GM06990 (cell line): ENCODE data around the gene SF3A2.

Experiments used
- DNase-seq: peaks from one replicate; pipeline ENCODE4 v3.0.0-alpha.2; 2011; ENCODE audit not compliant: insufficient read length; ENCODE audit errors: extremely low read depth
- H3K27me3 ChIP-seq: replicated peaks from 2 replicates; pipeline ENCODE4 v1.6.0; 2011; ENCODE audit warnings: low read length; ENCODE audit not compliant: control insufficient read depth, insufficient read depth
- H3K36me3 ChIP-seq: 2 replicates; pipeline ENCODE4 v1.5.1; 2011; ENCODE audit warnings: low read length; ENCODE audit not compliant: control insufficient read depth, insufficient read depth
- H3K4me3 ChIP-seq: replicated peaks from 2 replicates; pipeline ENCODE4 v1.5.1; 2011; ENCODE audit warnings: low read depth, mild to moderate bottlenecking, control low read depth, low read length
- CTCF ChIP-seq: IDR thresholded peaks from 2 replicates; pipeline ENCODE4 v1.5.1; 2011; ENCODE audit warnings: low read length, control low read depth, mild to moderate bottlenecking, inconsistent platforms; ENCODE audit not compliant: insufficient read depth, poor library complexity, severe bottlenecking

The SF3A2 gene

GRCh38 chr19:2242816-2243215 is 6.2 kb downstream of the SF3A2 start:
- no peak for TF ChIP-seq CTCF
- Histone ChIP-seq H3K4me3 (no peak overlapping the region), H3K27me3 (no peaks in the 10 kb centered on the region), H3K36me3 (peaks cover 49% of the 10 kb centered on the region)
- DNase-seq, result no peak

- no peak for TF ChIP-seq CTCF
- Histone ChIP-seq H3K36me3 (peaks cover 49% of the 10 kb centered on the region), H3K4me3 (no peak overlapping the region), H3K27me3 (no peaks in the 10 kb centered on the region)
- no peak for DNase-seq
Observed at GRCh38 chr19:2243274-2244124, 6.9 kb downstream of the SF3A2 start.

- no peak for TF ChIP-seq CTCF
- no peak overlapping the region for H3K4me3 ChIP-seq
- H3K27me3 ChIP-seq, result no peaks in the 10 kb centered on the region
- H3K36me3 ChIP-seq, result peaks cover 51% of the 10 kb centered on the region
- DNase-seq, result no peak
Observed at GRCh38 chr19:2244125-2244411, 7.4 kb downstream of the SF3A2 start.

- H3K36me3 ChIP-seq, result peaks cover 52% of the 10 kb centered on the region
- no peak overlapping the region for H3K4me3 ChIP-seq
- no peak for TF ChIP-seq CTCF
- no peak for DNase-seq
- H3K27me3 ChIP-seq, result no peaks in the 10 kb centered on the region
Observed at GRCh38 chr19:2244486-2244885, 7.9 kb downstream of the SF3A2 start.

GRCh38 chr19:2245273-2245672 is 8.6 kb downstream of the SF3A2 start:
- H3K36me3 ChIP-seq, result peaks cover 52% of the 10 kb centered on the region
- no peak for DNase-seq
- no peak for TF ChIP-seq CTCF
- H3K27me3 ChIP-seq, result no peaks in the 10 kb centered on the region; the same call in 1 of the 2 replicates
- no peak overlapping the region for H3K4me3 ChIP-seq
